Tibial nerve (tissue), 3 donors: ENCODE measurements around the gene E2F7.

ENCODE experiments used
- CTCF ChIP-seq, 5 experiments: fragments of 200-600 bp in 3 of 5; fragments of 450-650 bp in 2 of 5; sonication (generic) in 3 of 5; IDR thresholded peaks; one replicate each; pipeline ENCODE4 v1.5.1; 2016 to 2019; ENCODE audit warnings: antibody characterized with exemption in 5 of 5, mild to moderate bottlenecking in 3 of 5, moderate library complexity in 2 of 5
- POLR2A ChIP-seq, 2 donors: fragments of 450-650 bp; IDR thresholded peaks; one replicate each; pipeline ENCODE4 v1.6.1; 2017; ENCODE audit warnings: antibody characterized with exemption in 2 of 2, mild to moderate bottlenecking in 2 of 2, moderate library complexity in 2 of 2

DNA sequence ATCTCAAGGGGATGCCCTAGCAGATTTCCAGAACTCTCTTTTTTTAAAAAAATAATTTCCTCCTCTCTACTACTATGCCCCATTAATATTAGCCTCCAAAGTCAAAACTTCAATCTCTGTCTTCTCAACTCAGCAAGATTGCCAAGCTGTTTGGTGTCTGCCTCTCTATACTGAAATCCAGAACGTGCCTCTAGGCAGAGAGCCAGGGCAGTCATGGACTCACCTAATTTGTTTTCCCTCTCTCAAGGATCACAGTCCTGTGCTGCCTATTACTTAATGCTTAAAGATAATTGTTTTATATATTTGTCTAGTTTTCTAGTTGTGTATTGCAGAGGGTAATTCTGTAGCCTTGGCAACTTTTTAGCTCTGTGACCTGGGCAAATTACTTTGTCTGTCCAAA is 74.7 kb downstream of the E2F7 start:
- TF ChIP-seq CTCF (IDR thresholded peaks at IDR 0.05) (no peak), POLR2A (IDR thresholded peaks at IDR 0.05) (no peak)
